Fibroblast of mammary gland (primary cell): ENCODE results near the gene DPPA5.

Source experiments
- DNase-seq: peaks from one replicate; pipeline ENCODE4 v3.0.0-alpha.2; 2010; ENCODE audit warnings: low read depth
- H3K4me3 ChIP-seq: 2 replicates; pipeline ENCODE4 v1.5.1; 2011; ENCODE audit warnings: low read depth, mild to moderate bottlenecking, low read length, moderate library complexity; ENCODE audit not compliant: control insufficient read depth
- CTCF ChIP-seq: conservative IDR thresholded peaks from 2 replicates; pipeline ENCODE4 v1.5.1; 2011; ENCODE audit warnings: low read depth, low read length, inconsistent platforms; ENCODE audit not compliant: control insufficient read depth, insufficient read depth

Gene DPPA5

GRCh38 chr6:73372516-73372915 is 18.4 kb upstream of the DPPA5 start:
- no peak for TF ChIP-seq CTCF
- no peak for DNase-seq
- no peak overlapping the region for H3K4me3 ChIP-seq

GRCh38 chr6:73371984-73372383 is 17.9 kb upstream of the DPPA5 start:
- TF ChIP-seq CTCF, result no peak
- H3K4me3 ChIP-seq, result no peak overlapping the region
- DNase-seq, result no peak

GRCh38 chr6:73369563-73369962 is 15.5 kb upstream of the DPPA5 start, which contains the start of gene OOEP:
Gene OOEP, minus strand, starts transcription at chr6:73369897. Its CDS starts 105 bp downstream, at chr6:73369792.
- no peak for DNase-seq

GRCh38 chr6:73369157-73369556 is 15.1 kb upstream of the DPPA5 start:
- no peak for DNase-seq
- no peak overlapping the region for H3K4me3 ChIP-seq
- no peak for TF ChIP-seq CTCF

More at GRCh38 chr6:73369563-73369962, 15.5 kb upstream of the DPPA5 start, which contains the start of gene OOEP:
- TF ChIP-seq CTCF, result no peak
- H3K4me3 ChIP-seq, result no peak within 1 kb of the TSS

- no peak overlapping the region for H3K4me3 ChIP-seq
- no peak for TF ChIP-seq CTCF
- no peak for DNase-seq
Measured at GRCh38 chr6:73368675-73369074, 14.6 kb upstream of the DPPA5 start.

- H3K4me3 ChIP-seq, result no peak overlapping the region
- no peak for DNase-seq
- TF ChIP-seq CTCF, result no peak
Measured at GRCh38 chr6:73367761-73368355, 13.8 kb upstream of the DPPA5 start.

- DNase-seq, result no peak
- H3K4me3 ChIP-seq, result no peak overlapping the region
- TF ChIP-seq CTCF, result no peak
Measured at GRCh38 chr6:73364549-73364948, 10.5 kb upstream of the DPPA5 start.
